GM12874 (cell line): Measurements from ENCODE around the gene CSNK1D.

Source experiments
- TF ChIP-seq, protein P1 (sequence below): IDR thresholded peaks from 2 replicates; pipeline ENCODE4 v1.5.1; 2011; ENCODE audit warnings: low read depth, mild to moderate bottlenecking, control low read depth, low read length, moderate library complexity; ENCODE audit not compliant: insufficient read depth

Gene CSNK1D

DNA sequence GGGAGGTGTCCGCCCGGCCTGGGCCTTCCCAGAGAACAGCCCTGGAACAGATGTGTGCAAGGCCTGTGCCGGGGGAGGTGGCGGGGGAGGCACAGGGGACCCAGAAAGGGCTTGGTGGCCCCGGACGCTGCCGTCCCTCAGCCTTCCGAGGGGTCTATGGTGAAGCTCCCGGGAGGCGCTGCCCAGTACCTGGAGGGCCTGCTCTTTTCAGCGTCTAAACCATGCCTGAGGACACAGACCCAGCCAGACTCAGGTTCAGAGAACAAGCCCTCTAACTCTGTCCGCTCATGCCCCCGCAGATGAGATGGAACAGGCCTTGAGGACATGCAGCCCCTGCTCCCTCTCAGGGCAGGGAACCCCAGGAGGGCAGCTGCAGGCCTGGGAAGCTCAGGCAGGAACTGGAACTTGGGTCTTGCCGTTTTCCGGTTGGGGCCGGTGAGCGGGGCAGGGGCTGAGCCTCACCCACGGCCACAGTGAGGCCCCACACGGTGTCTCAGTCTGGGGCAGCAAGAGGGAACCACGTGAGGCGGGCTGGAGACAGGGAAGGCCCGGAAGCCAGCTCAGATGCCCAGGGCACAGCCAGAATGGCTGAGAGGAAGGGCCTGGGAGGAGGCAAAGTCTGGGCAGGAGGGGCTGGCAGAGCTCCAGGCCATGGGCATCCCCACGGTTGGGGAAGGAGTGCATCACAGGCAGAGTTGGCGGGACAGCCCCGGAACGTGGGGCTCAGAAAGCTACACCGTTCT lies 32.1 kb downstream of the CSNK1D start:
- TF ChIP-seq, protein P1, sequence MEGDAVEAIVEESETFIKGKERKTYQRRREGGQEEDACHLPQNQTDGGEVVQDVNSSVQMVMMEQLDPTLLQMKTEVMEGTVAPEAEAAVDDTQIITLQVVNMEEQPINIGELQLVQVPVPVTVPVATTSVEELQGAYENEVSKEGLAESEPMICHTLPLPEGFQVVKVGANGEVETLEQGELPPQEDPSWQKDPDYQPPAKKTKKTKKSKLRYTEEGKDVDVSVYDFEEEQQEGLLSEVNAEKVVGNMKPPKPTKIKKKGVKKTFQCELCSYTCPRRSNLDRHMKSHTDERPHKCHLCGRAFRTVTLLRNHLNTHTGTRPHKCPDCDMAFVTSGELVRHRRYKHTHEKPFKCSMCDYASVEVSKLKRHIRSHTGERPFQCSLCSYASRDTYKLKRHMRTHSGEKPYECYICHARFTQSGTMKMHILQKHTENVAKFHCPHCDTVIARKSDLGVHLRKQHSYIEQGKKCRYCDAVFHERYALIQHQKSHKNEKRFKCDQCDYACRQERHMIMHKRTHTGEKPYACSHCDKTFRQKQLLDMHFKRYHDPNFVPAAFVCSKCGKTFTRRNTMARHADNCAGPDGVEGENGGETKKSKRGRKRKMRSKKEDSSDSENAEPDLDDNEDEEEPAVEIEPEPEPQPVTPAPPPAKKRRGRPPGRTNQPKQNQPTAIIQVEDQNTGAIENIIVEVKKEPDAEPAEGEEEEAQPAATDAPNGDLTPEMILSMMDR = no peak

DNA sequence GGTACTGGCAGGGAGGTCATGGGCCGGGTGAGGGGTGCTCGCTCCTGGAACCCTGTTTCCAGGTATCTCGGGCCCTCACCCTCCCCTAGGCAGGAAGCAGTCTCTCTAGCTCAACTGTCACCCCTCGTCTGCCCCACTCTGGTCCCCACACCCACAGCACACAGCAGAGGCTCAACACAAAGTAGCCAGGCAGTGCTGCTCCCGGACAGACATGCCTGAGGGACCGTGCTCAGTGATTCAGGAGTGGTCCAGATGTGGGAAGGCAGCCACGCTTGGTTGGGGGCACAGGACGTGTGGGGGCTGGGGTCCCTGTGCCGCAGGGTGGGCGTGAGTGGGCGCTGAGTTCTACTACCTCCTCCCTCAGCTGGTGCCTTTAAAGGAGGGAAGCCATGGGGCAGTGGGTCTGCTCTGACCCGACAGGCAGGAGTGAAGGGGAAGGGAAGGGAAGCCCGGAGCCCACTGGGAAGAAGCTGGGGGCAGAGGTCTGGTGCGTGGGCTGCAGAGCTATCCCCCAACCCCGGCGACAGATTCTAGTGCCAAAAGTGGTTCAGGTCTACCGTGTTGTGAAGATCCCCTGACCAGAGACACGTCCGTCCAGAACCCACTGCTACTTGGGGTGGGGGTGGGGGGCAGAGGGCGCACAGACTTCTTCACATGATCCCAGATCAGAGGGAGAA lies 32.9 kb downstream of the CSNK1D start:
- TF ChIP-seq, protein P1 = no peak

DNA sequence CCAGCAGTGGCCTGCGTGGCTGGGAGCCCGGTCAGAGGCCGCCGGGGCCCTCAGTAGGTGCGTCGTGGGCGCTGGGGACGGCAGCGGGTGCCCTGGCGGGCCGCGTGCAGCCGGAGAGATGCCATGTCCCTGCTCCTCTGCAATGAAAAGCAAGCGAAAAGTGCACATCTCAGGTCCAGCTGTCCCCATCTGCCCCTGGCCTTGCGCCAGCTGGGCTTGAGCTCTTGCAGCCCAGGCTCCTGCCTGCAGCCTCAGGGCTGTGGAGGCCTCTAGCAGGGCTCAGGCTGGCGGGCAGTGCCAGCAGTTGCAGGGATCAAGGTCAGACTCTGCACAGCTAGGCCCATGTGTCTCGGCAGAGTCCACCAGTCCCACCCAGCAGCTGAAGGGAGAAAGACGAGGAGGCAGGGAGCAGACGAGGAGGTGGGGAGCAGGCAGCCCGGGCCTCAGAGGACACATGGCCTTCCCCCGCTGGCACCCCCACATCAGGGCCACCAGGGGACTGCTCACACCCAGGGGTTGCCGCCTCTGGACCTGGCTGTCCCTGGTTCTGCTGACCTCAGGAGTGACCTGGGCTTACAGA lies 33.5 kb downstream of the CSNK1D start:
- TF ChIP-seq, protein P1 = no peak

DNA sequence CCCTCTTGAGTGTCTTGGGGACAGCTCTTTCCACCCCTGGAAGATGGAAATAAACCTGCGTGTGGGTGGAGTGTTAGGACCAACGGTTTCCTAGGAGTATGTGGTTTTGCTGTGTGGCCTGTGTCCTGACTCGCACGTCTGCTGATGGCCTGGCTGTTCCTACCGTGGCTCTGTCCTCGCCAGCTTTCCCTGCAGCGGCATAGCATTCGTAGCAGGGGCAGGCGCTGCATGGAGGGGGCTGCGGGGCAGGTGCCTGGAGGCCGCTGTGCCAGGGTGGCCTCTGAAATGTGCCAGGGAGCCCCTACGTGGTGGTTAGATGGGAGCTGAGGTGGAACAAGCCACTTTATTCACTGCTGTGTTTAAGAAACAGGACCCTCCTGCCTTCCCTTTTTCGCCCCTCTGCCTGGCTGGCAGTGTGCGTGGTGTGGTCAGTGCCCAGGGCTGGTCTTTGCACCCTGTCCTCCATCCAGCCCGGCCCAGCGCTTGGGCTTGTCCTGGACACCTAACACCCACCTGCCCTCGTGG lies 34.0 kb downstream of the CSNK1D start:
- TF ChIP-seq, protein P1 = no peak

DNA sequence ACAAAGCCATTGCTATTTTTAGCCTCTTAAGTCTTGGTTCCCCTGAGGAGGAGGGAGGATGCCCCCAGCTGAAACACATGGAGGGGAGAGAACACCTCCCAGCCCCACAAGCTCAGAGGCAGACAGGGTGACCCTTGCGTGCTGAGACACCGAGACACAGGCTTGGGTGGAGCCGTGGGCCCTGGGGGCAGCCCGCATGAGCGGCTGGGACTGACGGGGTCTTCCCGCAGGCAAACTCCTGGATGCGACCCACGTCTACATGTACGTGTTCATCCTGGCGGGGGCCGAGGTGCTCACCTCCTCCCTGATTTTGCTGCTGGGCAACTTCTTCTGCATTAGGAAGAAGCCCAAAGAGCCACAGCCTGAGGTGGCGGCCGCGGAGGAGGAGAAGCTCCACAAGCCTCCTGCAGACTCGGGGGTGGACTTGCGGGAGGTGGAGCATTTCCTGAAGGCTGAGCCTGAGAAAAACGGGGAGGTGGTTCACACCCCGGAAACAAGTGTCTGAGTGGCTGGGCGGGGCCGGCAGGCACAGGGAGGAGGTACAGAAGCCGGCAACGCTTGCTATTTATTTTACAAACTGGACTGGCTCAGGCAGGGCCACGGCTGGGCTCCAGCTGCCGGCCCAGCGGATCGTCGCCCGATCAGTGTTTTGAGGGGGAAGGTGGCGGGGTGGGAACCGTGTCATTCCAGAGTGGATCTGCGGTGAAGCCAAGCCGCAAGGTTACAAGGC lies 34.9 kb downstream of the CSNK1D start:
- TF ChIP-seq, protein P1 = no peak

DNA sequence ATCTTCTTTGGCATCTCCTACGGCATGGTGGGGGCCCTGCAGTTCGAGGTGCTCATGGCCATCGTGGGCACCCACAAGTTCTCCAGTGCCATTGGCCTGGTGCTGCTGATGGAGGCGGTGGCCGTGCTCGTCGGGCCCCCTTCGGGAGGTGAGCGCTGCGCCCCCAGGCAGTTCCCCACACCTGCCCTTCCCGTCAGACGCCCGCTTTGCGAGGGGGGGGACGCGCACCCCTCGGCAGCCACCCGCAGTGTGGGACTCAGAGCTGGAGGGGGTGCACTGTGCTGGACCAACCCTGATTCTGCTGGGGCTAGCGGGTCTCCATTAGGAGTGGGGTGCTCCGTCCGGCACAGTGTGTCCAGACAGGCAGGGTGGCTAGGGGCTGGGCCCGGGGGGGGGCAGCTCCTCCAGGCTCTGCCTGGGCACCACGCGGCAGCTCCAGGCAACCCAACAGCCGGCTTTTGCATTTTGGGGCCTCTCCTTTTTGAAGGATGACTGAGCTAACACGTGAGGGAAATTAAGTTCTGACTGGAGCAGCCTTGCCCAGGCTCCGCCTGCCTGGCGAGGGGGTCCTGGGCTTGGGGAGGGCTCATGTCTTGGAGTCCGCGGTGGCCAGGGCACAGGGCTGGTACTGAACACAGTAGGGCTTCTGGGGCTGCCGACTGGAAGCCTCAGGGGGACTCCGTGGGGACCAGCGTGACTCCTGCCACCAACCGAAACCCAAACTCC lies 35.6 kb downstream of the CSNK1D start:
- TF ChIP-seq, protein P1 = no peak
